GM18858 (cell line): ENCODE data around the gene PRSS57.

Experiments used
- ATAC-seq: cut with Tn5 transposase; IDR thresholded peaks from one replicate; pipeline ENCODE4 v1.9.1; 2021; ENCODE audit not compliant: unreplicated experiment

Gene PRSS57

DNA sequence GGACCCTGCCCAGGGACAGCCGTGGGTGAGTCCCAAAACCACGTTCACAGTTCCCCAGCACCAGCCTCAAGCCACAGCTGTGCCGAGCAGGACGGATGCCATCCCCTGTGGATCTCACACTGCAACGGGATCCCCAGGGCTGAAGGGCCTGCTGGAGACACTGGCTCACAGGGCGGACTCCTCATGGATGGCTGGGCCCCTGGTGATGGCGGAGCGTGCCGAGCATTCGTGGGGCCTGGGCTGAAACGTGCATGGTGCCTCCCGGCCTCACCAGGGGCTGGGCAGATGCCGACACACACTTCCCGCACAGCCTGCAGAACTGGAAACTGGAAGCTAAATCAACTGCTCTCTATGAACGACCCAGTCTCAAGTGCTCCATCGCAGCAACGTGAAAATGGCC, 41.8 kb downstream of the PRSS57 start:
- no peak for ATAC-seq

DNA sequence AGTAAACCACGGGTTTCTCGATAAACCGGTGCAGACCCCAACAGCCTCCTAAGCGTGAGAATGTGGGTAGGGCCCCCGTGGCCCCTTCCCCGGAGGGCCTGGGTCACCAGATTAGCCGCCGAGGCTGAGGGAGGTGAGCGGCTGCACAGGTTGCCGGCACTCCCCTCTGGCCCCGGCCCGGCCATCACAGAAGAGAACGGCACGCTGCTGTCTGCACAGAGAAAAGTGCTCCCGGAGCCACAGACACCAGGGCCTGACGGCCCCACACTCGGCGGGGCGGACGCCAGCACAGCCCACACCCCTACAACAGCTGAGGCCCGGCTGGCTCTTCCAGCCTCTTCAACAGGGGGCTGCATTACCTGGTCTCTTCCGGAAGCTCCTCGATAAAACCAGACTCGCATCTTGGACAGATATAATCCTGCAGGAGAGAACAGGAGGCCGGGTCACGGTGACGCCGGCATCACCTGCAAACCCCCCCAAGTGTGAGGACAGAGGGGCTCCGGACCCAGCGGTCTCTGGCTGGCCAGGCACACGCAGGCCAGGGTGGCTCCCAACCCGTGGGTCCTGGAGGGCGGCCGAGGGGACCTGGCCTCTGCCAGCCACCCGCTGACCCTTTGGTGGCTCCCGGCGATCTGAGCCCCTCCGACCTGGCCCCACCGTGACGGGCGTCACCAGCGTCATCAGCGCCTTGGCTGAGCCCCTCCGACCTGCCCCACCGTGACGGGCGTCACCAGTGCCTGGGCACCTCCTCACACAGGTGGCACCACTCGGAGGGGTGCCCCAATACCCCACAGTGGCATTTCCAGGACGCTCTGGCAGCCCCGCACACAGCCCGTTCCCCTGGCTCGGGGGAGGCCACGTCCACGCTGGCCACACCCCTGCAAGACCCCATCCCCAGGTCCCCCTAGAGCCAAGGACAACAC, 42.5 kb downstream of the PRSS57 start:
- ATAC-seq, result no peak

DNA sequence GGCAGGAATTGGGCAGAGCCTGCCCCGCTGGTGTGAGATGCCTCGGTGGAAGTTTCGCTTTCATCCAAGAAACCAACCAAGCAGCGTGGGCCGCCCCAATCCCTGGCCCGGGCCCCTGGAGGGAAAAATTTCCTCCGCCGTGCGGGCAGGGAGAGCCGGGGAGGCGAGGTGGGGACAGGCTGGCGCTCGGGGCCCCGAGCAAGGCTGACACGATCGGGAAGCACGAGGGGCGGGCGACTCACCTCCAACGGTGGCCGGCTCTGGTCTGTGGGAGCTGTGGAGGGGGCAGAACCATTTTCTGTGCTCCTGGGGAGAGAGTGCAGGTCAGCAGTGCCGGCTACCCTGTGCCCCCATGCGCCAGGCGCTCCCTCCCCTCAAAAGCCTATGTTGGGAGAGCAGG, 43.3 kb downstream of the PRSS57 start:
- no peak for ATAC-seq

DNA sequence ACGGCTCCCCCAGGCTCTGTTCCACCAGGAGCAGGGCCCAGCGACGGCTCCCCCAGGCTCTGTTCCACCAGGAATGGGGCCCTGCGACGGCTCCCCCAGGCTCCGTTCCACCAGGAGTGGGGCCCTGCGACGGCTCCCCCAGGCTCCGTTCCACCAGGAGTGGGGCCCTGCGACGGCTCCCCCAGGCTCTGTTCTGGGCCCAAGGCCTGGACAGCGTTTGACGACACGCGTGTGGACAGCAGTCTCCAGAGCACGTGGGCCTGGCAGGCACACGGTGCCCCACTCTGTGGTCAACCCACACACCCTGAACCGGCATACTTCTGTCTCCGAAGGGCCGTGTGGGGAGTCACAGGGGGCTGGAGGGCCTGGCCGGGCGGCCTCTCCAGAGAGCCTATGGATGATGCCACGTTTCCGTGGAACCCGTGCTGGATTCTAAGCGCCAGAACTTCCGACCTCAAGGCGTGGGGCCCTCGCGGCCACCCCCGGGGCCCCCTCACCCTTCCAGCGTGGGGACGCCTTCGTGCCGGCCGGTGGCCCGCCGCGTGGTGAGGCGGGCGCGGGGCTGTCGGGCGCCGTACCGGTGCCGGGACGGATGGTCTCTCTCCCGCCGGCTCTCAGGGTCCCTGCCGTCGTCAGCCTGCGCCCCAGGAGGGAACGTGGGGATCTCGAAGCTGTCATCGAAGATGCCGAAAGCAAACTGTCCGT, 44.0 kb downstream of the PRSS57 start:
- no peak for ATAC-seq

DNA sequence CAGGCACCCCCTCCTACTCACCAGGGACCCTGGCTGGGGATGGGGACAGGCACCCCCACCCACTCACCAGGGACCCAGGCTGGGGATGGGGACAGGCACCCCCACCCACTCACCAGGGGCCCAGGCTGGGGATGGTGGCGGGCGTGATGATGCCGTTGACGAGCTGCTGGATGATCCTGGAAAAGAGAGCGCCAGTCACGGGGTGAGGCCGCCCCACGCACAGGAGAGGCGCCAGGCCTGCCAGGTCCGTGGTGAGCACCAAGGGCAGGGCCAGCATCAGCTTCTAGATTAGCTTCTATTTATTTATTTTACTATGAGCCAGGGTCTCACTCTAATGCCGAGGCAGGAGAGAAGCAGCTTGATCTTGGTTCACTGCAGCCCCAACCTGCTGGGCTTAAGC, 45.1 kb downstream of the PRSS57 start:
- ATAC-seq, result no peak

DNA sequence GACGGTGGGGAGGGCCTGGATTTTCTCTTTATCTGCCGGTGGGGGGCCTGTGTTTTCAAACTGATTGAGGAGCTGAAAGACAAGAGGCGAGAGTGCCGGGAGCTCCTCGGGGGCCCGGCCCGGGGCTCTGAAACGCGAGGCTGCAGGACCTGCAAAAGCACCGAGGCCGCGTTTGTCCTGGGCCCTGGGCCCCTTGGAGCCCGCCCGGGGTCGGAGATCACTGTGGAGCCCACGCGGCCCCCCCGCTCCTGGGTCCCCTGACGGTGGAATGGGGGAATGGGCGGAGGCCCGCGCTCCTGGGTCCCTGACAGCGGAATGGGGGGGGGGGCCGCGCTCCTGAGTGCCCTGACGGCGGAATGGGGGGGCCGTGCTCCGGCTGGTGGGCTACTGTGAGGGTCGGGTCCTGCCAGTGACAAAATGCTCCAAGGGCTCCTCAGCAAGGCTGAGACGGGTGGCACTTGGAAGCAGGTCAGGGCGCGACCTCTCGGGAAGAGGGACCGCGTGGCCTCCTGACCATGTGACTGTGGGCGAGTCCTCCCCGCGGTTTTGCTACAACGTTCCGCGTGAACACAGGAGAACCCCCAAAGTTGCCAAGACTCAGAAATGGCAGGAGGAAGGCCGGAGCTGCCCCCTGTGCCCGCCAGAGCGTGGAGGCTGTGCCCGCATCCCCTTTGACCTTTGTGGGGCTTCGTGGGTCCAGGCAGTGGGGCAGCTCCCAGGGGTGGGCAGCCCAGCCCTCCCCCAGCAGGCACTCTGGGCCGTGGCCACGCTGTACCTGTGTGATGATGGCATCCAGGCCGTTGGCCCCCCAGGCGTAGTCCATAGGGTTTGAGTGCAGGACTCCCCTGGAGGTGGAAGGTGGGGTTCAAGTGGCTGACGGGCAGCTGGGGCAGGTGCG, 46.1 kb downstream of the PRSS57 start:
- ATAC-seq, result no peak

DNA sequence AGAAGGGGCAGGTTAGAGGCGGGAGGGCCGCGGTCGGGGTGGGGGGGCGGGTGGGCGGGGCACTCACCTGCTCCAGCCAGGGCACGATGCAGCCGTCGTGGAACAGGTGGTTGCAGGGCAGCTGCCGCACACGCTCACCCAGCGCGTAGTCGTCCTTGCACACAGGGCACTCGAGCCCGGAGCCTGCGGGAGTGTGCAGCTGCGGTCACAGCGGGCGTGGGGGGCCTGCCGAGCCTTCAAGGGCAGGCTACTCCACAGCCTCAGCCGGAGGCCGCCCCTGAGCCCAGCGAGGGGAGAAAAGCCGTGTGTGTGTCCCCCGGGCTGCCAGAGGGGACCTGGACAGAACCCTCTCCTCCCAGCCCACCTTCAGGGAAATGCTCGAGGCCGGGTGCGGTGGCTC, 46.9 kb downstream of the PRSS57 start:
- no peak for ATAC-seq

DNA sequence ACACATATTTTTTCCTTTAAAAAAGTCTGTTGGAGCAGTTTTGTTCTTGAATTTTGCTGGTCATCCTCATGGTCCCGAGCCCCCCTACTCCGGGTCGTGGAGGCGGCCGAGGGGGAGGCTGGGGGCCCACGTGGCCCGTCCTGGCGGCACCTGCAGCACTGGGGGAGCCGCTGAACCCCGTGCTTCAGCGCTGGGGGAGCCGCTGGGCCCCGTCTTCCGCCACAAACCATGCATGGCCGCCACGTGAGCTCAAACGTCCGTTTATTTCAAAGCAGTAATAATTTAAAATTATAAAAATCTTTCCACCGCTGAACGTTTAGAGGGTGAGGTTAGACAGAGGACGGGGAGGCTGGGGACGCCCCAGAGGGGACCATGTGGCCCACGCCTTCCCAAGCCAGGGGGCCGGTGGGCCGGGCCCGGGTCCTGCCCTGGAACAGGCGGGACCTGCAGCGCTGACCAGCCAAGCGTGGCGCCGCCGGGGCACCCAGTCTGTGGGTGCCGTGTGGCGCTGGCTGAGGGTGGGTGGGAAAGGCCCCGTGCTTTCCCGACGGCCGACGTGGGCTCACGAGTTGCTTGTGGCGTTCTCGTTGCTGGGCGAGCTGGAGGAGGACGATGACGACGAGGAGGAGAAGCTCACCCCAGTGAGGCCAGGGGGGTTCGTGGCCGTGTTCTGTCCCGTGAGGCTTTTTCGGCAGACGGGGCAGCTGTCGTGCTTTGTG, 47.5 kb downstream of the PRSS57 start:
- ATAC-seq, result no peak

DNA sequence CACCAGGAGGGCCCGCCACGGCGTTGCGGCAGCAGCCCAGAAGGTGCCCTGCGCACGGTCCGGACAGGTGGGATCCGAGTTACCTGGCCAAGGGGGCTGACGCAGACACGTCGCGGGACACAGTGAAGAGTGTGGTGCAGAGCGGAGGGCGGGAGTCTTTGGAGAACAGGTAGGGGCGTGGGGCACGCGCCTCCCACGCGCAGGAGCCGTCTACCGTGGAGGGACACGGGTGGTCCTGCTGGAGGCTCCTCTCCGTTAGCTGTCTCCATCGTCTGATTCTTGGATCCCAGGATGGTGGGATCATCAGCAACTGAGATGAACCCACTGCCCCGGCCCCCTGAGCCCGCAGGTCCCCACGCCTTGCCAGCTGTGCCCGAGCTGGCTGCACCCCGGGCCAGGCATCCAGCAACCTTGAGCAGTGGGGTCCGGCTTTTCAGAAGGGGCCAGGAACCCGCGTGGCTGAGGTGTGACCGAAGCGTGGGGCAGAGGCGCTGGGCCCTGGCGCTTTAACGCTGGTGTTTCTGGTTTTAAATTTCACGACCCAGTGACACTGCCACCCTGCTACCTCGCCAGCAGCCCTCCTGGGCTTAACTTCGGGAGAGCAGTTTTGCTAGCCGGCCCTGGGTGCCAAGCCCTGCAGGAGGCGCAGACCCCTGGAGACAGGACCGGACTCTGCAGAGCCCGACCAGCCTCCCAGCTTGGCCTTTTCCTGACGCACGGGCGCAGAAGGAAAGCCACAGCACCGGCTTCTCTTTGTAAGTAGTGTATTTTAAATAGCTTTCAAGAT, 48.3 kb downstream of the PRSS57 start:
- no peak for ATAC-seq

DNA sequence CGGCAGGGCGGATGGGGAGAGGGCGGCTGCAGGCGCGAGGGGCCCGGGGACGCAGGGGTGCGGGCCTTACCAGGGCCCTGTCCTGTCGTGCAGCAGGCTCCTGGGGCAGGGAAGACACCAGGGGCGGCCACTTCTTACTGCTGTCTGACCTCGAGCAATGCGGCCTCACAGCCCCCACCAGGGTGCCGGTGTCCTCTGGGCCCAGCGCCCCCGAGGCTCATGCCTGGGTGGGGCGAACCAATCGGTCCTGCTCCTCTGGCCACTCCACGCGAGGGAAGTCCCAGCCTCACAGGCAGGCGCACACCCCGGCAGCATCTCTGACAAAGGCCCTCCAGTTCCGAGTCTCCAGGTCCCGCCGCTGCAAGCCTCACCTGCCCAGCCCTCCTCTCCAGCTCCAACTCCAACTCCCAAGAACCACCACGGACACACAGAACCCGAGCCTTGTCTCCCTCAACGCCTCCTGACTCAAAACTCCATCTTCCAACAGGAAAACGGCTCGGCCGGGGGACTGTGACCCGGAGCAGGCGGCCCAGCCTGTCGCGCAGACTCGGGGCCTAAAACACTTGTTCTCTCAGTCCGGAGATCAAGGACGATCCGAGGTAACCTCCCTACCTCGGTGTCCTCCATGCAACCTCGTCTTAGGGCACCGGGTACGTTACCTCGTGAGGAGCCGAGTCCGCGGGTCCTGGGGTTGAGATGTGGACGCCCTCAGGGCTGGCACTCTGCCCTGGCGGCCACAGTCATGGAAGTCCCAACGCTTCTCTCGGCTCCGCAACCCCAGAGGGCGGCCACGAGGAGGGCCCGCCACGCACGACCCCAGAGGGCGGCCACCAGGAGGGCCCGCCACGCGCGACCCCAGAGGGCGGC, 49.1 kb downstream of the PRSS57 start:
- no peak for ATAC-seq

DNA sequence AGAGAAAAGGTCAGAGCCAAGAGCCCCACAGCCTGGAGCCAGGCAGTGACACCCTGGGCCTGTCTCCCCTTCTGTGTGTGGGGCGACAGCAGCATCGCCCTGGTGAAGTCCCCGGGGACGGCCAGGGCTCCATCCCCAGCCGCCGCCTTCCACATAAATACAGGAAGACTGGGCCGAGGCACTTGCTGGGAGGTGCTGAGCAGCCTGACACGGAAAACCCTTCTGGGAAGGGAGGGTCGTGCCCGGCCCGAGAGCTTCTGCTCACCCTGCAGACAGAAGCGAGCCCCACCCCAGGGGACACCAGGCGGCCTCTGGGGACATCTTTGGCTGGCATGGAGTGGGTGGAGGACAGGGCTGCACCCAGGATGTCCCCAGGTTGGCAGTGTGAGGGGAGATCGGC, 50.5 kb downstream of the PRSS57 start:
- ATAC-seq, result no peak

DNA sequence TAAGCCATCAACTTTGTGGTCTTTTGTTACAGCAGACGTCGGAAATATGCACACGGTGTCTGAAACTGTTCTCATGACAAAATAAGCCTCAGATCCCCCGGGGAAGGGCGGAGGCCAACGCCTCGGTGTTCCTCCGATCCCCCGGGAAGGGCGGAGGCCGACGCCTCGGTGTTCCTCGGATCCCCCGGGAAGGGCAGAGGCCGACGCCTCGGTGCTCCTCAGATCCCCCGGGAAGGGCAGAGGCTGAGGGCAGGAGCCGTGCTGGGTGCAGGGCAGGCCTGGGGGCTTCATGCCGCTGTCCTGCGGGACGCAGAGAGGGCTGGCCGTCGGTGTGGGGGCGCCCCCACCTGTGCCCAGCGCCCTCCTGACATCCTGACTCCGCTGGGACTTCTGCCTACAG, 50.9 kb downstream of the PRSS57 start:
- ATAC-seq, result no peak

DNA sequence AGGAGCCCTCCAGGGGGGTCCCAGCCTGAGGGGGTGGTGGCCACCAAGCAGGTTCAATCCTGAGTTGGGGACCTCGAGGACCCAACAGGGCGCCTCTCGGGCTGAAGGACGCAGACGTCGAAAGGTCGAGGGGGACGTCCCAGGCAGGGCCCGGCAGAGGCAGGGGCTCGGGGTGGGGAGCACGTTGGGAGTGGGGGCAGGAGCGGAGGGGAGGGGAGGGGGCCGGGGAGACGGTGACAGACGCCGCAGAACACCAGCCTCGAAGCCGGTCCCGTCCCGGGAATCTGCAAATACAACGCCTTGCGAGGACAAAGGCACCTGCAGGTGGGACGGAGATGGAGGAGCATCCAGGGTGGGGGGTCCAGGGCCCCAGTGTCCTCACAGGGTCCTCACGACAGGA, 51.5 kb downstream of the PRSS57 start:
- no peak for ATAC-seq

DNA sequence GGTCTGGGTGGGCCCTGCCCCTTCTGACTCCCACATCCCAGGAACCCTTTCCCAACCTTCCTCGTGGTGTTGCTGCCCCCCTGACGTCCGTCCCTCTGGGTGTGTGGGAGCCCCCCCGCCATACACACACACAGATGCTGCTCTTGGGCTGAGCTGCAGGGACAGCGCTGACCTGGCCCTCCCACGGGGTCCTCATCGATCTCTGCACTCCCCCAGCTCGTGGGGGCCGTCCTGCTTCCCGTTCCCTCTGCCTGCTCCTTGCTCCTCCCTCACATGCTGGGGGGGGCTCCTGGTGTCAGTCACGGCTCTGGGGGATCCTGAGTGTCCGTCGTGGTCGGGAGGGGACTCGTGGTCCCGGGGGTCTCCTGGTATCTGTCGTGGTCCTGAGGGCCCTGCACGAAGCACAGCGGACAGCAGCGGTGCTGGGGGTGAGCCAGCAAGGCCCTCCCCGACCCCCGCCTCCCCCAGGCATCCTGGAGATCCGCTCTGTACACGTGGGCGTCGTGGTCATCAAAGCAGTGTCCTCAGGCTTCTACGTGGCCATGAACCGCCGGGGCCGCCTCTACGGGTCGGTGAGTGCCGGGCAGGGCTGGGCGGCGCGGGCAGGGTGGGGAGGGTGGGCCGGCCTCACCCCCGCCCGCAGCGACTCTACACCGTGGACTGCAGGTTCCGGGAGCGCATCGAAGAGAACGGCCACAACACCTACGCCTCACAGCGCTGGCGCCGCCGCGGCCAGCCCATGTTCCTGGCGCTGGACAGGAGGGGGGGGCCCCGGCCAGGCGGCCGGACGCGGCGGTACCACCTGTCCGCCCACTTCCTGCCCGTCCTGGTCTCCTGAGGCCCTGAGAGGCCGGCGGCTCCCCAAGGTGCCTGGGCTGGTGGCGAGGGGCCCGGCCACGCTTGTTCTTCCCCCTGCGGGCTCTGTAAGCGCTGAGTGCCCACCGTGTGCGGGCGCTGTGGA, 52.2 kb downstream of the PRSS57 start:
- ATAC-seq, result no peak

DNA sequence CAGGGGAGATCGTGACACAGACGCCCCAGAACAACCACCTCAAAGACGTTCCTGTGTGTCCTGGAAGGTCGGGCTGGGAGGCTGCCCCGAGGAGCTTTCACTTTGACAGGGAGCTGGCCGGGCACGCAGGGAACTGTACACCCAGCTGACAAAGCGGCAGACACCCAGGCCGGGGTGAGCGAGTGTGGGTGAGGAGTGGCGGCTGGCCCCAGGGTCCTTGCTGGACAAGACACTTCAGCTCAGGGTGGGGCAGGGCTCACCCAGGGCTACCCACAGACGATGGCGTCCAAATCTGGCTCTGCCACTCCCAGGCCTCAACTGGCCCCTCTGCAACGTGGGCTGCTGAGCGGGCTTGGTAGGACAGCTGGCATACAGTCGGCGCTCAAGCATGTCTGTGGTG, 53.5 kb downstream of the PRSS57 start:
- no peak for ATAC-seq

DNA sequence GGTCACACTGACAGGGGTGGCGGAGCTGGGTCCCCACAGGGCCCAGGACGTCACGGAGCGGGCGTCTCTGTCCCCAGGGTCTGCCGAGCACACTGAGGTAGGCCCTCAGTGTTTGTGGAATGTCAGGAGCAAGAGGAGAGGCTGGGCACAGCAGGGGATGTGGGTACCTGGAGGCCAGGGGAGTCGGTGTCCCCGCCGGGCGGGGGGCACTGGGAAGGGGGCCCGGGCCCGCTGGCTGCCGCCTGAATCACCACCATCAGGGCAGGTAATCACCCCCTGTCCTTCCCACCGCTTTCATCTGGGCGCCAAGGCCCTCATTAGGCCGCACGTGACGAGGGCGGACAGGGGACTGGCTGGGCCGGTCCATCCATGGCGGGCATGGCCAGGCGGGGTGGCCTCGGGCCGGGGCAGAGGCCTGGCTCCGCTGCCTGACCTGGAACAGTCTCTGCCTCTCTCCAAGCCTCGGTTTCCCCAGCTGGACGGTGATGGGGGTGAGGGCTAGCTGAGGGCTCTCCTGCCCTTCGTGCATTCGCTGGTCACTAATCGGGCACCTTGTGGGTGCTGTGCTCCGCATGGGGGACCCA, 54.6 kb downstream of the PRSS57 start:
- no peak for ATAC-seq

DNA sequence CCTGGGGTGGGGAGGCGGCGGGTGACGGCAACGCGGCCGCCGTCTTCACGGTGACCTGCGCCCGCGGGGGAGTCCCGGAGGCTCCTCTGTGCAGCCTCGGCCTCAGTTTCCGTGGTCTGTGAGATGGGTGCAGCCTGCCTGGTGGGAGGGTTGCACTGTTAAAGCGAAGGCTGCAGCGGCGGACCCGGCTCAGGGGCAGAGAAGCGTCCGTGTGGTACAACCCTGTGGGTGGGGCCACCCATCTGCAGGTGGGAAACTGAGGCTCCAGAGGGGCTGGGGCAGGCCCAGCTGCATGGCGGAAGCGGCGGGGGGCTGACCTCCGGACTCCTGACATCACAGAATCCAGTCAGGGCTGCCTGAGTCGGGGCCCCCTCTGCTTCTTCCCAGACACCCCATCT, 55.1 kb downstream of the PRSS57 start:
- ATAC-seq, result no peak
